Ecto neural progenitor cell (in vitro differentiated cells): ENCODE data around the gene TMIGD3.

Experiments
- DNase-seq: peaks from one replicate; pipeline ENCODE4 v3.0.0-alpha.2; 2018; ENCODE audit warnings: low spot score

The TMIGD3 gene

GRCh38 chr1:111446967-111447892 is 56.2 kb downstream of the TMIGD3 start:
- no peak for DNase-seq

- no peak for DNase-seq
These were observed 56.9 kb downstream of the TMIGD3 start for GRCh38 chr1:111446546-111446945.

- DNase-seq, result no peak
These were observed 59.4 kb downstream of the TMIGD3 start for GRCh38 chr1:111444031-111444430.

- no peak for DNase-seq
These were observed 61.0 kb downstream of the TMIGD3 start for GRCh38 chr1:111442457-111442856.

- peak; percentile 68 for DNase-seq
These were observed 61.8 kb downstream of the TMIGD3 start for GRCh38 chr1:111441573-111442192.

- no peak for DNase-seq
These were observed 63.7 kb downstream of the TMIGD3 start for GRCh38 chr1:111439461-111440351.

- DNase-seq, result no peak
These were observed 66.7 kb downstream of the TMIGD3 start for GRCh38 chr1:111436726-111437125.
